GM18861 (cell line): ENCODE data around the gene BSN.
"Not testable (repeated sequence)": the region's sequence is repeated elsewhere in the genome, so short reads cannot be mapped to it uniquely, and the experiment has no call there.

ENCODE experiments used
- ATAC-seq: cut with Tn5 transposase; IDR thresholded peaks from one replicate; pipeline ENCODE4 v1.9.1; 2021; ENCODE audit not compliant: unreplicated experiment

BSN gene

GRCh38 chr3:49689046-49689907 is 135.0 kb downstream of the BSN start, which contains the start of the genes MST1 and RNF123:
Gene MST1, minus strand, starts transcription at chr3:49689474. Its CDS starts 783 bp downstream, at chr3:49688691.
Gene RNF123, plus strand, starts transcription at chr3:49689557. Its CDS starts 1,609 bp downstream, at chr3:49691166.
- no peak for ATAC-seq

GRCh38 chr3:49689908-49690624 is 135.8 kb downstream of the BSN start:
- ATAC-seq = not testable (repeated sequence)

- ATAC-seq = not testable (repeated sequence)
Observed at GRCh38 chr3:49690856-49691255, 136.6 kb downstream of the BSN start.

GRCh38 chr3:49691481-49691880 is 137.2 kb downstream of the BSN start:
- ATAC-seq = not testable (repeated sequence)

- ATAC-seq = not testable (repeated sequence)
Observed at GRCh38 chr3:49694409-49695070, 140.3 kb downstream of the BSN start.

GRCh38 chr3:49695350-49696015 is 141.2 kb downstream of the BSN start:
- ATAC-seq = not testable (repeated sequence)

GRCh38 chr3:49699281-49699979 is 145.2 kb downstream of the BSN start:
- ATAC-seq = no peak

GRCh38 chr3:49700014-49700413 is 145.7 kb downstream of the BSN start:
- no peak for ATAC-seq

GRCh38 chr3:49700453-49701128 is 146.3 kb downstream of the BSN start:
- ATAC-seq = no peak

GRCh38 chr3:49701388-49702077 is 147.3 kb downstream of the BSN start:
- no peak for ATAC-seq

- ATAC-seq = no peak
Observed at GRCh38 chr3:49702672-49703071, 148.4 kb downstream of the BSN start.

- peak; percentile 55 for ATAC-seq
Observed at GRCh38 chr3:49703443-49703927, 149.2 kb downstream of the BSN start.

GRCh38 chr3:49703956-49704355 is 149.7 kb downstream of the BSN start:
- ATAC-seq = no peak

- no peak for ATAC-seq
Observed at GRCh38 chr3:49704629-49705028, 150.4 kb downstream of the BSN start.

- no peak for ATAC-seq
Observed at GRCh38 chr3:49705390-49705960, 151.2 kb downstream of the BSN start.

- no peak for ATAC-seq
Observed at GRCh38 chr3:49706456-49707112, 152.3 kb downstream of the BSN start.

GRCh38 chr3:49707113-49707480 is 152.8 kb downstream of the BSN start:
- ATAC-seq = no peak

GRCh38 chr3:49709852-49710251 is 155.6 kb downstream of the BSN start:
- ATAC-seq = no peak
